T-helper 22 cell (primary cell): ENCODE results near the gene UTP3.
"Not testable (repeated sequence)": the region's sequence is repeated elsewhere in the genome, so short reads cannot be mapped to it uniquely, and the experiment has no call there.

Experiments
- DNase-seq: peaks from one replicate; pipeline ENCODE4 v3.0.0-alpha.2; 2020; ENCODE audit warnings: low read depth

The UTP3 gene

DNA sequence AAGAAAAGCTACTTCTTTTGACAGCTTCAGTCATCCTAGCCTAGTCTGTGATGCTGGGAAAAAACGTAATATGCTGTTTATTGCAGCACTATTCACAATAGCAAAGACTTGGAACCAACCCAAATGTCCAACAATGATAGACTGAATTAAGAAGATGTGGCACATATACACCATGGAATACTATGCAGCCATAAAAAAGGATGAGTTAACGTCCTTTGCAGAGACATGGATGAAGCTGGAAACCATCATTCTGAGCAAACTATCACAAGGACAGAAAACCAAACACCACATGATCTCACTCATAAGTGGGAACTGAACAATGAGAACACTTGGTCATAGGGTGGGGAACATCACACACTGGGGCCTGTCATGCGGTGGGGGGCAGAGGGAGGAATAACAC, 6.2 kb upstream of the UTP3 start:
- DNase-seq = not testable (repeated sequence)

DNA sequence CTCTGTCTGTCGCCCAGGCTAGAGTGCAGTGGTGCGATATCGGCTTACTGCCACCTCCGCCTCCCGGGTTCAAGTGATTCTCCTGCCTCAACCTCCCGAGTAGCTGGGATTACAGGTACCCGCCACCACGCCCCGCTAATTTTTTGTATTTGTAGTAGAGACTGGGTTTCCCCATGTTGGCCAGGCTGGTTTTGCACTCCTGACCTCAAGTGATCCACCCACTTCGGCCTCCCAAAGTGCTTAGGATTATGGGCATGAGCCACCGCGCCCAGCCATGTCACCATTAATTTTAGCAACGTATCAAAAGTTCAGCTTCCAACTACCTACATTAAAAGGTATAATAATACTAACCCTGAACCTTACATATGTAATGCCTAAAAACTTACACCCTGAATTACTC, 940 bp upstream of the UTP3 start:
- DNase-seq = no peak

DNA sequence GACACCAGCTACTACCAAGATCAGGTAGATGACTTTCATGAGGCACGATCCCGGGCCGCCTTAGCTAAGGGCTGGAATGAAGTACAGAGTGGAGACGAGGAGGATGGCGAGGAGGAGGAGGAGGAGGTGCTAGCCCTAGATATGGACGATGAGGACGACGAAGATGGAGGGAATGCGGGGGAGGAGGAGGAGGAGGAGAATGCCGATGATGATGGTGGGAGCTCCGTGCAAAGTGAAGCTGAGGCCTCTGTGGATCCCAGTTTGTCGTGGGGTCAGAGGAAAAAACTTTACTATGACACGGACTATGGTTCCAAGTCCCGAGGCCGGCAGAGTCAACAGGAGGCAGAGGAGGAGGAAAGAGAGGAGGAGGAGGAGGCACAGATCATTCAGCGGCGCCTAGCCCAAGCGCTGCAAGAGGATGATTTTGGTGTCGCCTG, 481 bp downstream of the UTP3 start:
- DNase-seq = no peak

DNA sequence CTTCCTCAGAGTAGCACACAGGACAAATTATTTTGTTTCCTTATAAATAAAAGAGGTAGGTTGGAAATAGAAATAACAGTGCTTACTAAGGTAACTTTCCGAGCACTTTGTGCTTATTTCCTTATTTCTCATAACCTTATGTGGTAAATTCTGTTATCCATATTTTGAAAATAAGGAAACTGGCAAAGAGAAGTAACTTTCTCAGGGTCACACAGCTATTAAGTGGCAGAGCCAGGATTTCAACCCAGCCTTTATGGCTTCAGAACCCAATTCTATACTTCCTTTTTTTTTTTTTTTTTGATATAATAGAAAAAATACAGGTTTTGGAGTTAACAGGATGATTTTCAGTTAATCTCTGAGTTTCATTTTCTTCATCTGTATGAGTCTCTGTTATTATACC, 3.3 kb downstream of the UTP3 start:
- no peak for DNase-seq

DNA sequence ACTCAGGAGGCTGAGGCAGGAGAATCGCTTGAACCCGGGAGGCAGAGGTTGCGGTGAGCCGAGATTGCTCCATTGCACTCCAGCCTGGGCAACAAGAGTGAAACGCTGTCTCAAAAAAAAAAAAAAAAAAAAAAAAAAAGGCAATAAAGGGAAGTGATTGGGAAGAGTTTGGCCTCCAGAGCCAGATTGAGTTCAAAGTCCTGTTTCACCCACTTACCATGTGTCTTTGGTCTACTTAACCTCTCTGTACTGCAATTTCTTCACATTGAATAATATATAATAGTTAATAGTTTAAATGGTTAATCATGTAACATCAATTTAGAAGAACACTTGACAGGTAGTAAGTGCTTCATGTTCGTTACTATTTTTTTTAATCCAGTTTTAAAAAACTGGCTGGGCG, 6.3 kb downstream of the UTP3 start:
- DNase-seq = not testable (repeated sequence)

DNA sequence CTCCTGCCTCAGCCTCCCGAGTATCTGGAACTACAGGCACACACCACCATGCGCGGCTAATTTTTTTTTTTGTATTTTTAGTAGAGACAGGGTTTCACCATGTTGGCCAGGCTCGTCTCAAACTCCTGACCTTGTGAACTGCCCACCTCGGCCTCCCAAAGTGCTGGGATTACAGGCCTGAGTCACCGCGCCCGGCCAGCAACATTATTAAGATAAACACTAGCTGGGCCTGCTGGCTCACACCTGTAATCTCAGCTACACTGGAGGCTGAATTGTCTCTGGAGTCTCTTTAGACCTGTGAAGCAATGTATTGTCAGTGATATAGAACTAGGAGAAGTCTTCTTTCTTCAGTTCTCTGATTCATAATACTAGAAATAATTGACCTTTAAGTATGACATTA, 10.1 kb downstream of the UTP3 start:
- DNase-seq = not testable (repeated sequence)

DNA sequence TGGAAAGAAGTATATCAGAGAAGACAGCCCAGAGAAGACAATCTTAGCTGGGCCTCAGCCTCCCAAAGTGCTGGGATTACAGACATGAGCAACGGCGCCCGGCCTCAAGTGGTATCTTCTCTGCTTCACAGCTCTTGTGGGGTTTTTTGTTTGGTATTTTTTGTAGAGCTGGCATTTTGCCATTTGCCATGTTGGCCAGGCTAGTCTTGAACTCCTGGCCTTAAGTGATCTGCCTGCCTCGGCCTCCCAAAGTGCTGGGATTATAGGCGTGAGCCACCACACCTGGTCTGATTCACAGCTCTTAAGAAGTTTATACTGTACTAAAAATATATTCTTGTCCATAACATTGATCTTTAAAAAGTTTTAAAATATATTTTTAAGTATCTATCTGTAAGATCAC, 12.4 kb downstream of the UTP3 start:
- DNase-seq = no peak

DNA sequence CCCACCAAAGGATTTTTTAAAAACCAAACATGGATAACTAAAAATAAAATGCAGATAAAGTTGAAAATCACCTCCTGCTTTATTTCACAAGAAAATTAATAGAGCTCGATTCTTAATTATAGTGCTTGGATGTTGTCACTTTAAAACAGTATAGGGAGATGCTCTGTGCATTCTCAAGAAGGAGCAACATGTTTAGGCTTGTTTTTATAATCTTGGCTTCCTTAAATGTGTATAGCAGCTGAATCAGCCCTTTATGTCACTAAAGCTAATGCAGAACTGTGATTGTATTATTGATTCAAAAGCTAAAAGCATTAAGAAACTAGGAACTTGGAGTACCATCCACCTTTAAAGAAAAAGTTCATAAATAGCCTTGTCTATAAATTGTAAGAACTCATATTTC, 12.9 kb downstream of the UTP3 start:
- no peak for DNase-seq

DNA sequence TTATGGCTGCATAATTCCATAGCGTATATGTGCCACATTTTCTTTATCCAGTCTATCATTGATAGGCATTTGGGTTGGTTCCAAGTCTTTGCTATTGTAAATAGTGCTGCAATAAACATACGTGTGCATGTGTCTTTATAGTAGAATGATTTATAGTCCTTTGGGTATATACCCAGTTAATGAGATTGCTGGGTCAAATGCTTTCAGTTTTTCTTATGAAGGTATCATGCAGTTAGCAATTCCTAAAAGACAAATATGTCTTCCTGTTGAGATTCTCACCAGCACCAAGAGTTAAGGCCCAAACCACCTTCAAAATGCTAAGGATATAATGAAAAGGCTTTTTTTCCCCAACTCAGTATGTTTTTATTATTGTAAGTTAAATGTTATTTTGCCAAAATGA, 14.3 kb downstream of the UTP3 start:
- not testable (repeated sequence) for DNase-seq

DNA sequence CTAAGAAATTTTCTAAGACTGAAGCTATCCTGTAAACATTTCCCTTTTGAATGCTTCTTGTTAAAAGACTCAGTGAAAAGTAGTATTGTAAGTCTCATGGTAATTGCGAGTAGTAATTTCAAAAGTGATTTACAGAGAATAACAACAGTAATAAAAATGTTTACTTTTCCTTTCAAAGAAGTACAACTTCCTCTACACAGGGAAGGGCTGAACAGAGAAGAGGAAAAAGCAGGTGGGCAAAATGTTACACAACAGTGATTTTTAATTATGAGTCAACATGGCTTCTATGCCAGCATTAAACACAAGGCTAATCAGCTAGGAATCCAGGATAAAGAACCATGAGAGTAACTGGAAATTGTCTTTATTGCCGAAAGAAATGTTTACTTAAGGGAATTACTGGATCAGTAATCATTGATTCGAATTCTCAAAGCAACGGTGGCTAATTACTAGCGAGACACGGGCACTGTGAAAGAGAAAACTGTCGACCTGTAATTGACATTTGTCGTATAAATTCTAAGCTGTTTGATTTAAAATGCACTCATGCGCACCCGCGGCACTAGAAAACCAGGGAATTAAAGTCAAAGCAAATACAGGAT, 15.4 kb downstream of the UTP3 start:
- DNase-seq = no peak

DNA sequence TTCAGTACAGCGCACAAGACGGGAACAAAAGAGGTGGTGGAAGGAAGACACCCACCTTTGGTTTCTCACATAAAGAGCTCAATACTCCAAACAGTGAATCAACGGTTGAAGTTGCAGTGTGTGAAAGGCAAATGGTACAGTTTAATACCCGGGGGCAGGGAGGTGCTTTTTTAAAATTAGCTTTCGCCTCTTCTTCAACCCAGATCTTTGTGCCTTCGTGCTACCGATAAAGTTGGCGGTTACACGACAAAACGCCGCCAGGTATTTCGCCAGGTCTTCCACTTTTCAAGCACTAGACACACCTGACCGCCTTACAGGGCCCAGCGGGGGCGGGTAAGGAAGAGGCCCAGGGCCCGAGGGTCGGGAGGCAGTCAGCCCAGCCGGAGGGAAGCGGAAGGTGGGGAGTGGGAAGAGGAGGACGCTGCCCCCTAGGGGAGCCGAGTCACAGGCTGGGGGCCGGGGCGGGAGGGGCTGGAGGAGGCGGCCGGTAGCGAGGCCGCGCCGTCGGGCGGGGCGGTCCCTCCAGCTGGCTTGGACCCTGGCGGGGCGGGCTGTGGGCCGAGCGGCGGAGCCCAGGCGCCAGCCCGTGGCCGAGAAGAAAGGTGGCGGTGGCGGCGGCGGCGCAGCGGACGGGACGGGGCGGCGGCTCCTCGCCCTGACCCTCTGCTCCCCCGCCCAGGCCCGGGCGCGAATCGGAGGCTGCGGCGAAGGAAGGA, 16.0 kb downstream of the UTP3 start:
- DNase-seq = peak; percentile 65

DNA sequence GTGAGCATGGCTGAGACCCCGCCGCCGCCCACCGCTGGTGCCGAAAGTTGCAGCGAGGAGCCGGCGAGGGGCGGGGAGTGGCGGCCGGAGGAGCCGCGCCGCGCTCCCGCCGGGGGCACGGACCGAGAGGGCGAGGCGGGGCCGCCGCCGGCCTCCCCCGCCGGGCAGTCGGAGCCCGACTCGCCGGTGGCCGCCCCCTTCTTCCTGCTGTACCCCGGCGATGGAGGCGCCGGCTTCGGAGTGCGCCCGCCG, 16.5 kb downstream of the UTP3 start:
- DNase-seq = peak; percentile 30

DNA sequence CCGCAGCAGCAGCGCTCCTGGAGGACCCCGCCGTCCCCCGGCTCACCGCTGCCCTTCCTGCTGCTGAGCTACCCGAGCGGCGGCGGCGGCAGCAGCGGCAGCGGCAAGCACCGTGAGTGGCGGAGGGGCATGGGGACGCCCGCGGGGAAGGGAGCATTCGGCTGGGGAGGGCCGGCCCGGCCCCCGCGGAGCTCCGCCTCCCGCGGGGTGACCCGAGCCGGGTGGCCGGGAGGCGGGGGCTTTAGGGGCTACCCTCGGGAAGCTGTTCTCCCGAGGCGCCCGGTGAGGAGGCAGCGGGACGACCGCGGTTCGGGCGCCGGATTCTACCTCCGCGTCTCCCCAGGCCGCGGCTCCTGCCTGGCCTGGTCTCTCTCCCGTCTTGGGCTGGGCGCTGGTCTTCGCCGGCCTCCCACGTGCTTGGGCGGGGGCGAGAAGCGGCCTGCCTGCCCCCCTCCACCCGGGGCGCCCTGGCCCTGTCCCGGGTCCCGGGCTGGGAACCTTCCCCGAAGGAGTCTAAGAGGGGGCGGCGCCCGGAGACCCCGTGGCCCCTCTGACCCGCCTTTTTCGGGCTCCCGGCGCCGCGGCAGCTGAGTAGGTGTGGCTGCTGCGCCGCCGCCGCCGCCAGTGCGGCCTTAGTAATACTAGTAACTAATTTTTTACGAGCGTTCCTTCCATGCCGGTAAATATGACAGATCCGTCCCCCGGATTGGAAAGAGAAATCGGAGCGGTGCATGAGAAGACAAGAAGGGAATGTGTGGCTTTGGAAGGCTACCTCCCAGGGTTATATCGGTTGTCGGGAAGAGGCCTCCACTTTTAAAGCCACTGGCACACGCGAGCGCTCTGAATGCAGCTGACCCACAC, 17.1 kb downstream of the UTP3 start:
- DNase-seq = peak; percentile 66

DNA sequence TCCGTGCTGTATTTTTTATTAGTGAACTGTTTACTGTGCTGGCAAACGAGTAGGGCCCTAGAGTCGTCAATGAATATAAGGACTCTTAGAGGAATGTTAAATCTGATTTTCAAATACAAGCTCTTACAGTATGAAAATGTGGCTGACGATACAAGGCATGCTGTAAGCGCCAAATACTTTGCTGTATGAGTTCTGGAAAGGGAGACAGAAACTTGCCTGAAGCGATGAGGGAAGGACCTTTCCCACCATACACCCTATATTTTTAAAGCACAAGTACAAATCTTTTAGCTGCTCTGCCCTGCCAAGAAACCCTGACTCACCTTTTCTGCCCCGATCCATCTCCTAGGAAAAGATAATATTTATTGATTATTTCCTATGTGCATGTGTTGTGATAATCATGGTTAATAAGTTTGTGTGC, 17.7 kb downstream of the UTP3 start:
- no peak for DNase-seq

DNA sequence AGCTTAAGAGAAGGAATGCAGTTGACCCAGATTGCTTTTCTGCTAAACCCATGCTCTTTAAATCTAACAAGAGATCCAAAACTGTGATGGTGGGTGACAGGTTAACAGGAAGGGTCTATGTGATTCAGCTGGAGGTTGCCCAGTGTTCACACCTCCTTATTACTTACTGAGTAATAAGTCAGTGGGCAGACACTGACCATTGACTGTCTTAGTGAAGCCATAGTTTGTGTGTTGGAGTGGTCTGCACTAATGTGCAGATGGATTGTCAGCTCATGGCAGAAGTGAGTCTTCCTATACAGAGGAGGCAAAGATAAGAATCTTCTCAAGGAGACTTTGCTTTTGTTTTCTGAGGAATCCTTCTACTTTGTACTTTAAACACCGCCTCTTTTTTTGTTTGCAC, 18.2 kb downstream of the UTP3 start:
- DNase-seq = no peak

DNA sequence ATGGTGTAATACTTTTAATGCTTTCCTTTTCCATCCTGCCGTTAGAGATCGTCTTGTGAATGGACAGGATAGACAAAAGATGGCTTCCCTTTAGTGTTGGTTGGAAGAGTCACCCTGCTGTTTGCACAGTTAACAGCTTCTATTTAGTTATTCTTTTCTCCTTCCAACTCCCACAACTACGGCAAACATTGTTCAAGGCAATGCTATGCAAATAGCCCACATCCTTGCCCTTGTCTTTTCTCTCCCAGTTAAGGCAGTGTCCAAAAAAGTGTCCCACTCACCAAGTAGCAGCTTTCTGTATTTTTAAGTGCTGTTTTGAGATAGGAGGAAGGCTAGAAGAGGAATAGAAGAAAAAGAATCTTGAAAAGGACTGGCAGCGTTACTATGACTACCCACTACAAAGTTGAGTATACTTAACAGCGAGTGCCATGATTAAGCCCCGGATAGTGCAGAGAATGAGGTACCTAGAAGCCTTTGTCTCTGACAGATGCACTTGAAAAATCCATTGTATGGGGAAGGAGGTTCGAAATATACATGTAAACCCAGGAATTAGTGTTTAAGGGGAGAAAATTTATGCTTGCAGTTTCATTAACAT, 21.4 kb downstream of the UTP3 start:
- no peak for DNase-seq

DNA sequence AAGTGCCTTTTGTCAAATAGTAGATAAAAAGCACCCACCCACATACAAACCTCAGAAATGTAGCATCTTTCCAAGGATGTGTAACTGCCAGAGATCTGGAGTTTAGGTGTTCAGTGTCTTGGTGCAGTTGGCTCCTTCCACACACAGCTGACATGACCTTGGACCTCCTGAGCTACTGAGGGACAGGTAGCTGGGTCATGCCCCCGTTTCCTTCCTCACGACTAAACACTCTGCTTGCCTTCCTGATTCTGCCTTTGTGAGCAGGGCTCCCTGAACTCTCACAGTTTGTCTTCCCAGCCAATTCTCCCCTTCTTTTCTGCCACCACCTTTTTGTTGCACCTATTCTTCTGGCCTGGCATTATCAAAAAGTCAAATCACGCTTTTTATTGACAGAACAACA, 23.3 kb downstream of the UTP3 start:
- no peak for DNase-seq

DNA sequence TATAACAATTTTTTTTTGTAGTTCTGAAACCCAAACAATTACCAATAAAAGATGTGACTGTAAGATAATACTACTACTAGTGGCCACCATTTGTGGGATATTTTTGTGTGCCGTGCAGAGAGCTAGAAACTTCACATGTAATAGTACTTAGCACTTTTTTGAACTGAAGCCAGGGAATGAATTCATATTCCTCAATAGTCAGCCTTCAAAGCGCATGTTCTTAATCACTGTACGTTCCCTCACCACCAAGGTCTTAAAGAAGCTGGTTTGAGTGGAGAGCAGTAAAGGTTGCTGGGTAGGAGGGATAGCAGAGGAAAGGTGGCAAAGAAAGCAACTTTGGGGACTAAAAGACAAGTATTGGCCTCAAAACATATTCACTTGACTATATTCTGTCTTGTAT, 23.8 kb downstream of the UTP3 start:
- DNase-seq = no peak

DNA sequence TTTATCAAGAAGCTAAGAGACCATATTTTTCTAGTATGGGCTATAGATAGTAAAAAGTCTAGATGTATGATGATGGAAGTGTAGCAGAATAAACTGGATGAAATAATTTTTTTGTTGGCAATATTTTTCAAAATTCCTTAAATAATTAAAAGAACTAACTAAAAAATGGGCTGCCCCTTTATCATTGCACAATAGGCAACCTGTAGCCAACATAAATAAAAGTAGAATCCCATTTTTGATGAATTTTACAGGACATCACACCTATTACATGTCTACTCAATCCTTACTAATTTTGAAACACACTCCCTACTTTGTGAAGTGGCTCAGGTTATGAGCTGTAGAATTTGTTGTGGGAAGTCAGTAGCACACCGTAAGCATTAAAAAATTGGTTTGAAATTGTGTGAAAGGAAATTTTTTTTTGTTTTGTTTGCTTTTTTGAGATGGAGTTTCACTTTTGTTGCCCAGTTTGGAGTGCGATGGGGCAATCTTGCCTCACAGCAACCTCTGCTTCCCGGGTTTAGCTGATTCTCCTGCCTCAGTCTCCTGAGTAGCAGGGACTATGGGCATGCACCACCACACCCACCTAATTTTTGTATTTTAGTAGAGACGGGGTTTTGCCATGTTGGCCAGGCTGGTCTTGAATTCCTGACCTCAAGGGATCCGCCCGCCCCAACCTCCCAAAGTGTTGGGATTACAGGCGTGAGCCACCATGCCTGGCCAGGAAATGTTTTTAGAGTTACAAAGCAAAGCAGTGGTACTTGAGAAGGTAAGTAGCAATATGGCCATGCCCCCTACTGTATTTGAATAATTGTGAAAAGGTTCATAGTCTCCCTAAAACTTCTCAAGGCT, 24.5 kb downstream of the UTP3 start:
- DNase-seq = no peak

DNA sequence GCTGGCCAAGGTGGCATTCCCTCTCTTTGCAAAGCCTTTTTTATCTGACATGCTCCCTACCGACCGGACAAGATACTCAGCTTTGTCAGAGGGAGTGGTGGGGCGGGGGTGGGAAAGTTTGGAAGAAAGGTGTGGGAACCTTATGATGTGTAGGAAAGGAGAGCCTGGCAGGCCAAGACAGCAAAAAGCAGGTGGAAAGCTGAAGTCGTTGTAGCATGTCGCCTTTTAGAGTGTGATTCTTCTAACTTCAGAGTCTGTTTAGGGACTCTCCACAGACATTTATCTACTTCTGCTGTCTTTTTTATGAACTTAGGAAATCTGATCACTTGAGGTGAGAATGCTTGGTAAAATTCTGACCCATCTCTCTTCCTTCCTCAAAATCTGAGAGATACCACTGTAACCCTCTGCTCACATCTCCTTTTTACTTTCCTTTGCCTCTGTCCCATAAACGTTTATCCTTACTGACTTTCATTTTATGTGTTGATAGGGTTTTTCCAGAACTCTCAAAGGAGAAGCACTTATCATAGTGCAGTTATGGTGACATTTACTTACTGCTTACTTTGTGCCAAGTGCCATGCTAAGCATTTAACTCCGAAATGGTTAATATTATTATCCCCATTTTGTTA, 25.2 kb downstream of the UTP3 start:
- DNase-seq = no peak

DNA sequence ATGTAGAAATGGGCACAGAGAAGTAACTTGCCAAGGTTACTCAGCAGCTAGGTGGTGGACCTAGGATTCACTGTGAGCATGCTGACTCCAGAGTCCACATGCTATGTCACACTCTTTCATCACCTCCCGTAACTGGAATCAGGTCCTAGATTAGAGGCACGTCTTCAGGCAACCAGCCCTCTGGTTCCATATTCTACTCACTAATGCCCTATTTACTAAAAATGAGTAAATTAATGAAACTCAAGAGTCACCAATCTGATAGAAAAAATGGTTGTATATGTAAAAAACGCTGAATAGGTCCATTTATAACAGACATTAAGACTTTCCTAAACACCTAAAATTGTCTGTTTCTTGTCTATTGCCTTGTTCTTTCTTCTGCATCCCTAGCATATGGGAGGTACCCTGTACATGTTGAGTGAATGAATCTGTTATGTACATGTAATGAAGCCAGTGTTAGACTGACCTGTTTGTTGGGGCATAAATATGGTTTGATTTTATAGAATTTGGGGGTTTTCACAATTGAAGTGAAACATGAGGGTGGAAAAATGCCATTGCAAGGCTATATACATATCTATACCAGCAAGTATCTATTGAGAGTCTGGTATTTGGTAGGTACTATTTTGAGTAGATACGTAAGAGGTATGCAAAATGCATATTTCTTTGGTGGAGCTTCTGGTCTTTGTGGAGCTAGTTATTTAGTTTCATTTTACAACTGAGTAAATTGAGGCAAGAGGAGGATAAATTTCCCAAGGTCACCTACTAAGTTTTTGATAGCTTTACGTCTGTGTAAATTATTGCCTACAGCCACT, 26.0 kb downstream of the UTP3 start:
- no peak for DNase-seq
